Stomach (tissue), 4 donors: Measurements from ENCODE around the gene SIRT2.

Source experiments
- CTCF ChIP-seq, 7 experiments: fragments of 450-650 bp in 4 of 7; fragments of 200-600 bp in 3 of 7; sonication (generic) in 3 of 7; IDR thresholded peaks; one replicate each; pipeline ENCODE4 v1.5.1; 2016 to 2019; ENCODE audit warnings: antibody characterized with exemption in 7 of 7, control low read depth in 2 of 7, mild to moderate bottlenecking in 1 of 7
- POLR2A ChIP-seq, 4 donors: fragments of 450-650 bp; IDR thresholded peaks; one replicate each; pipeline ENCODE4 v1.6.1; 2016; ENCODE audit warnings: antibody characterized with exemption in 4 of 4, control low read depth in 2 of 4, mild to moderate bottlenecking in 1 of 4, moderate library complexity in 1 of 4
- POLR2AphosphoS5 ChIP-seq, 3 donors: sonication (generic); formaldehyde crosslinking; IDR thresholded peaks; one replicate each; pipeline ENCODE4 v1.6.1; 2016; ENCODE audit warnings: antibody characterized with exemption in 3 of 3

DNA sequence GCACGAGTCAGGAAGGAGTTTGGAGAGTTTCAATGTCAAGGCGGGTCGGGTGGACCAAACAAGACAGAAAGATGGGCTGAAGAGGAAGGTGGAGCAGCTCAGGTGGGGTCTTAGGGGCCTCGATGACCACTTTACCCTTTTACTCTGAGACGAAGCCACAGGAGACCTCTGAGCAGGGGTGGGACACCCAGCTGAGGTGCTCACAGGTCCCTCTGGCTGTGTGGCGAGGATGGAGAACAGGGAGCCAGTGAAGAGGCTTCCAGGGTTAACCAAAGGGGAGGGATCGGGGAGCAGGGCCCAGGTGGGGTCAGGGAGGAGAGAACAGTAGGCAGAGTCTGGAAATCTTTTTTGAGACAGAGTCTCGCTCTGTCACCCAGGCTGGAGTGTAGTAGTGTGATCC lies 14.5 kb upstream of the SIRT2 start:
- TF ChIP-seq POLR2A (IDR thresholded peaks at IDR 0.05) (no peak), CTCF (IDR thresholded peaks at IDR 0.05) (no peak), POLR2AphosphoS5 (IDR thresholded peaks at IDR 0.05) (no peak)
